HL-60 (cell line): ENCODE results near the gene KRTAP5-5.

Experiments used
- DNase-seq, 2 experiments: peaks; one replicate each; pipeline ENCODE4 v3.0.0-alpha.2; 2010 to 2020; ENCODE audit warnings: low read depth in 1 of 2, low spot score in 1 of 2
- H3K27ac ChIP-seq: fragments of 250-450 bp; sonication (Bioruptor Pico); replicated peaks from 2 replicates; pipeline ENCODE4 v1.5.1; 2020; ENCODE audit warnings: mild to moderate bottlenecking, moderate library complexity
- H3K27me3 ChIP-seq: fragments of 250-450 bp; sonication (Bioruptor Pico); 2 replicates; pipeline ENCODE4 v1.5.1; 2021; ENCODE audit warnings: mild to moderate bottlenecking, moderate library complexity; ENCODE audit not compliant: insufficient read depth, poor library complexity, severe bottlenecking
- H3K4me3 ChIP-seq: replicated peaks from 2 replicates; pipeline ENCODE4 v1.5.1; 2011; ENCODE audit warnings: mild to moderate bottlenecking, control low read depth, low read length; ENCODE audit not compliant: insufficient read depth
- CTCF ChIP-seq: IDR thresholded peaks from one replicate; pipeline ENCODE4 v1.5.1; 2011; ENCODE audit warnings: low read length, control low read depth, inconsistent platforms; ENCODE audit not compliant: insufficient read depth
- GABPA ChIP-seq: IDR thresholded peaks from 2 replicates; pipeline ENCODE4 v1.6.1; 2012; ENCODE audit warnings: low read depth
- POLR2AphosphoS5 ChIP-seq: IDR thresholded peaks from 2 replicates; pipeline ENCODE4 v1.6.1; 2012; ENCODE audit warnings: low read depth
- REST ChIP-seq: IDR thresholded peaks from 2 replicates; pipeline ENCODE4 v1.6.1; 2012; ENCODE audit warnings: low read depth; ENCODE audit not compliant: insufficient replicate concordance
- SPI1 ChIP-seq: IDR thresholded peaks from 2 replicates; pipeline ENCODE4 v1.6.1; 2012; ENCODE audit warnings: low read depth, mild to moderate bottlenecking, borderline replicate concordance

Gene KRTAP5-5

GRCh38 chr11:1672613-1673350 lies 43.2 kb downstream of the KRTAP5-5 start:
- H3K27ac ChIP-seq: no peak overlapping the region
- H3K4me3 ChIP-seq: no peak overlapping the region
- no peak for TF ChIP-seq POLR2AphosphoS5
- no peak for TF ChIP-seq GABPA
- no peak for TF ChIP-seq REST
- no peak for TF ChIP-seq SPI1
- no peak for TF ChIP-seq CTCF
- peaks cover 63% of the 10 kb centered on the region for H3K27me3 ChIP-seq
- no peak for DNase-seq

DNA sequence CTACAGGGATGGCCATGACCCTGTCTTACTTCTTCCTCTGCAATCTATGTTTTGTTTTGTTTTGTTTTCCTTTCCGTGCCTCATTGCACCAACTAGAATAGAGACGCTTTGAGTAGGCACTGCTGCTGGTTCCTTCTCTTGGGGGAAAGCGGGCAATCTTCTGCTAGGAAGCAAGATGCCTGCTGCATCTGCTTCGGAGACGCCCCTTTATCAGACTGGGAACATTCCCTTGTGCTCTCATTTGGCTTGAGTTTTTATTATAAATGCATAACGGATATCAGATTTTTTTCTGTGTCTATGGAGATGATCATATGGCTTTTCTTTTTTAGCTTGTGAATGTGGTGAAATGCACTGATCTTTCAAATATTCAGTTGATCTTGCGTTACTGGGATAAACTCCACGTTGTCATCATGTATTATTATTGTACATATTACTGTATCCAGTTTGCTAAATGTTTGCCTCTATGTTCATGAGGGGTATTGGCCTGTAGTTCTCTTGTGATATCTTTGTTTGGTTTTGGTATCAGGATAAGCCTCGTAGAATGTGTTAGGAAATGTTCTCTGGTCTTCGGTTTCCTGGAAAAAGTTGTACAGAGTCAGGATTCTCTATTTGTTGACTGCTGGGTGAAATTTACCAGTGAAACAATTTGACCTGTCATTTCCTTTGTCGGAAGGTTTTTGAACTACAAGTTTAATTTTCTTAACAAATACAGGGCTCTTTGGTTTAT lies 44.0 kb downstream of the KRTAP5-5 start:
- no peak for DNase-seq
- peaks cover 56% of the 10 kb centered on the region for H3K27me3 ChIP-seq
- H3K27ac ChIP-seq: no peak overlapping the region
- H3K4me3 ChIP-seq: no peak overlapping the region
- no peak for TF ChIP-seq GABPA
- TF ChIP-seq SPI1: no peak
- TF ChIP-seq REST: no peak
- TF ChIP-seq CTCF: no peak
- no peak for TF ChIP-seq POLR2AphosphoS5

GRCh38 chr11:1674173-1675131 lies 44.9 kb downstream of the KRTAP5-5 start:
- TF ChIP-seq POLR2AphosphoS5 (no peak), REST (no peak), GABPA (no peak), CTCF (no peak), SPI1 (no peak)
- H3K27me3 ChIP-seq: peaks cover 49% of the 10 kb centered on the region
- no peak for DNase-seq
- no peak overlapping the region for H3K4me3 ChIP-seq
- no peak overlapping the region for H3K27ac ChIP-seq
